B cell (primary cell): Measurements from ENCODE around the gene BPIFB6. TPM values are rescaled to one million over a fixed set of nuclear protein-coding genes. Genes with fewer than 3 reads are reported as not detected.

ENCODE experiments used
- ATAC-seq: fragments of 200-7000 bp; cut with Tn5 transposase; one replicate; pipeline ENCODE4 v1.10.0; 2021; ENCODE audit warnings: low read depth, mild to moderate bottlenecking, moderate number of reproducible peaks, moderate library complexity
- CTCF ChIA-PET: fragments of 350-600 bp; sonication (Branson Sonifier 250); formaldehyde crosslinking; loops from one replicate; lab custom pipeline; 2021; ENCODE audit warnings: antibody characterized with exemption, inconsistent platforms; lab: Charles Lee
- POLR2A ChIA-PET: fragments of 350-600 bp; sonication (Branson Sonifier 250); formaldehyde crosslinking; loops from one replicate; lab custom pipeline; 2021; ENCODE audit warnings: antibody characterized with exemption; lab: Charles Lee
- DNase-seq: peaks from one replicate; pipeline ENCODE4 v3.0.0; 2013
- H2AFZ ChIP-seq: 2 replicates; pipeline ENCODE4 v1.6.1; 2012; ENCODE audit warnings: mild to moderate bottlenecking, low read depth, low read length; ENCODE audit not compliant: insufficient read depth, poor library complexity, severe bottlenecking
- H3K27ac ChIP-seq, 2 donors: 1 replicate in 1 of 2; 2 replicates in 1 of 2; pipeline ENCODE4 v1.5.1; 2012 to 2013; ENCODE audit warnings: low read length in 2 of 2, mild to moderate bottlenecking in 2 of 2, moderate library complexity in 1 of 2
- H3K27me3 ChIP-seq, 4 experiments: fragments of 200-600 bp in 1 of 4; sonication (generic) in 1 of 4; replicated peaks in 1 of 4; 1 replicate in 2 of 4; 2 replicates in 2 of 4; pipeline versions ENCODE4 v1.6.1 to v1.7.0; 2013 to 2016; ENCODE audit warnings: low read length in 3 of 4, mild to moderate bottlenecking in 2 of 4, mixed read lengths in 1 of 4, moderate library complexity in 1 of 4; ENCODE audit not compliant: insufficient read depth in 4 of 4, control insufficient read depth in 3 of 4; ENCODE audit errors: control extremely low read depth in 1 of 4
- H3K36me3 ChIP-seq, 2 experiments: replicated peaks in 1 of 2; 1 replicate in 1 of 2; 2 replicates in 1 of 2; pipeline versions ENCODE4 v1.6.1 to v1.7.1; 2013; ENCODE audit warnings: low read length in 1 of 2; ENCODE audit not compliant: insufficient read depth in 2 of 2, control insufficient read depth in 1 of 2; ENCODE audit errors: control extremely low read depth in 1 of 2, extremely low read depth in 1 of 2
- H3K4me1 ChIP-seq, 2 donors: fragments of 200-600 bp in 1 of 2; sonication (generic) in 1 of 2; 1 replicate in 1 of 2; 2 replicates in 1 of 2; pipeline versions ENCODE4 v1.5.1 to v1.6.1; 2013 to 2017; ENCODE audit warnings: low read length in 2 of 2; ENCODE audit not compliant: control insufficient read depth in 2 of 2, insufficient read depth in 2 of 2
- H3K4me2 ChIP-seq: replicated peaks from 2 replicates; pipeline ENCODE3; 2012; ENCODE audit warnings: mild to moderate bottlenecking, low read depth, low read length; ENCODE audit not compliant: poor library complexity, severe bottlenecking
- H3K4me3 ChIP-seq, 5 experiments: fragments of 200-600 bp in 1 of 5; sonication (generic) in 1 of 5; 1 replicate in 3 of 5; 2 replicates in 2 of 5; pipeline versions ENCODE4 v1.5.1 to v1.7.0; 2011 to 2016; ENCODE audit warnings: low read length in 4 of 5, mild to moderate bottlenecking in 4 of 5, low read depth in 2 of 5, control low read depth in 1 of 5, moderate library complexity in 1 of 5; ENCODE audit not compliant: insufficient read depth in 1 of 5; ENCODE audit errors: control extremely low read depth in 1 of 5, extremely low read depth in 1 of 5
- H3K79me2 ChIP-seq: fragments of 200-600 bp; sonication (generic); one replicate; pipeline ENCODE4 v1.6.0; 2016; ENCODE audit warnings: low read length; ENCODE audit not compliant: control insufficient read depth, insufficient read depth
- H3K9ac ChIP-seq: fragments of 200-600 bp; sonication (generic); 2 replicates; pipeline ENCODE4 v1.6.1; 2017; ENCODE audit warnings: mild to moderate bottlenecking, low read length, moderate library complexity
- H3K9me3 ChIP-seq, 3 donors: one replicate each; pipeline versions ENCODE4 v1.6.1 to v1.7.1; 2013; ENCODE audit warnings: low read length in 2 of 3; ENCODE audit not compliant: control insufficient read depth in 2 of 3, insufficient read depth in 1 of 3; ENCODE audit errors: control extremely low read depth in 1 of 3
- H4K20me1 ChIP-seq: 2 replicates; pipeline ENCODE4 v1.6.0; 2012; ENCODE audit warnings: mild to moderate bottlenecking, low read length; ENCODE audit not compliant: insufficient read depth, control insufficient read depth, poor library complexity, severe bottlenecking
- H3K27ac Mint-ChIP-seq: one replicate; pipeline ENCODE4 v1.8.0; 2021; ENCODE audit warnings: mixed read lengths
- H3K27me3 Mint-ChIP-seq: one replicate; pipeline ENCODE4 v1.8.0; 2021; ENCODE audit warnings: mixed read lengths
- H3K4me1 Mint-ChIP-seq: one replicate; pipeline ENCODE4 v1.8.0; 2021; ENCODE audit warnings: mixed read lengths
- H3K4me3 Mint-ChIP-seq: one replicate; pipeline ENCODE4 v1.8.0; 2021; ENCODE audit warnings: mixed read lengths
- H3K9me3 Mint-ChIP-seq: one replicate; pipeline ENCODE4 v1.8.0; 2022; ENCODE audit warnings: mixed read lengths; ENCODE audit not compliant: insufficient read depth
- CTCF ChIP-seq: fragments of 200-600 bp; IDR thresholded peaks from one replicate; pipeline ENCODE4 v1.8.0; 2022; ENCODE audit warnings: antibody characterized with exemption, mild to moderate bottlenecking
- EZH2 ChIP-seq: IDR thresholded peaks from 2 replicates; pipeline ENCODE4 v1.6.1; 2012; ENCODE audit warnings: borderline replicate concordance, low read depth, mild to moderate bottlenecking, moderate library complexity, low read length; ENCODE audit not compliant: insufficient read depth, poor library complexity, severe bottlenecking
- WGBS: methylation state at CpG from one replicate; pipeline ENCODE4 v1.1.5; 2013; ENCODE audit warnings: missing lambda C conversion rate; ENCODE audit not compliant: insufficient coverage; 5-methylcytosine and 5-hydroxymethylcytosine counted together
- intact Hi-C: fragments of 100-400 bp; cut with micrococcal nuclease; formaldehyde crosslinking; loops from one replicate; pipeline ENCODE4 v1.10.0; 2022
- polyA plus RNA-seq: library from polyadenylated mRNA; depleted of rRNA; stranded (reverse); fragments of >200 nt; gene quantifications from 2 replicates; pipeline ENCODE4 v1.2.3, GENCODE V29; 2012
- total RNA-seq, 2 donors: library from RNA; stranded (reverse); fragments of 120-200 nt in 1 of 2; gene quantifications; 1 replicate in 1 of 2; 2 replicates in 1 of 2; pipeline versions ENCODE4 v1.2.3 to v1.2.4, GENCODE V29; 2013 to 2022

The BPIFB6 gene
- total and polyA plus RNA-seq, 2 donors (not counting 1 experiment from before 2014, with no cell fraction given) = not detected

- Mint-ChIP-seq H3K4me1 (no peaks in the 10 kb centered on the region), H3K27ac (no peak overlapping the region), H3K27me3 (no peaks in the 10 kb centered on the region), H3K9me3 (peaks cover 14% of the 10 kb centered on the region), H3K4me3 (no peak overlapping the region)
- CTCF ChIA-PET = no interaction called here
- POLR2A ChIA-PET = no interaction called here
- no peak for ATAC-seq
- Histone ChIP-seq H3K4me3 (no peak overlapping the region), H3K79me2 (no peaks in the 10 kb centered on the region), H3K36me3 (no peaks in the 10 kb centered on the region), H3K9me3 (peaks cover 0 to 38% (median 13%) of the 10 kb centered on the region in 3 donors), H3K27me3 (no peaks in the 10 kb centered on the region), H2AFZ (no peak overlapping the region), H4K20me1 (no peaks in the 10 kb centered on the region), H3K4me2 (no peak overlapping the region), H3K9ac (no peak overlapping the region), H3K27ac (no peak overlapping the region), H3K4me1 (no peaks in the 10 kb centered on the region)
- WGBS = no CpG with 5 or more reads among the region's 3 CpGs
- intact Hi-C loops = no loop called here
- TF ChIP-seq CTCF (no peak), EZH2 (no peak)
- DNase-seq = no peak
Measured at GRCh38 chr20:33046412-33046811, 15.0 kb downstream of the BPIFB6 start.

- Mint-ChIP-seq H3K4me1 (no peaks in the 10 kb centered on the region), H3K4me3 (no peak overlapping the region), H3K9me3 (peaks cover 3% of the 10 kb centered on the region), H3K27me3 (no peaks in the 10 kb centered on the region), H3K27ac (no peak overlapping the region)
- Histone ChIP-seq H3K4me2 (no peak overlapping the region), H3K27ac (no peak overlapping the region), H3K4me3 (no peak overlapping the region), H3K9ac (no peak overlapping the region), H3K9me3 (peaks cover 0 to 10% (median 2%) of the 10 kb centered on the region in 3 donors), H3K79me2 (no peaks in the 10 kb centered on the region), H4K20me1 (no peaks in the 10 kb centered on the region), H3K36me3 (no peaks in the 10 kb centered on the region), H3K4me1 (no peaks in the 10 kb centered on the region), H2AFZ (no peak overlapping the region), H3K27me3 (no peaks in the 10 kb centered on the region)
- POLR2A ChIA-PET = no interaction called here
- intact Hi-C loops = no loop called here
- DNase-seq = no peak
- CTCF ChIA-PET = no interaction called here
- WGBS = 73% methylated on average over 4 of the region's 4 CpGs
- no peak for TF ChIP-seq EZH2
- no peak for TF ChIP-seq CTCF
- ATAC-seq = no peak
Measured at GRCh38 chr20:33051333-33051732, 19.9 kb downstream of the BPIFB6 start.
